ENCODE data around the gene FOXK1.
"Not testable (repeated sequence)": the region's sequence is repeated elsewhere in the genome, so short reads cannot be mapped to it uniquely, and the experiment has no call there.

The FOXK1 gene

DNA sequence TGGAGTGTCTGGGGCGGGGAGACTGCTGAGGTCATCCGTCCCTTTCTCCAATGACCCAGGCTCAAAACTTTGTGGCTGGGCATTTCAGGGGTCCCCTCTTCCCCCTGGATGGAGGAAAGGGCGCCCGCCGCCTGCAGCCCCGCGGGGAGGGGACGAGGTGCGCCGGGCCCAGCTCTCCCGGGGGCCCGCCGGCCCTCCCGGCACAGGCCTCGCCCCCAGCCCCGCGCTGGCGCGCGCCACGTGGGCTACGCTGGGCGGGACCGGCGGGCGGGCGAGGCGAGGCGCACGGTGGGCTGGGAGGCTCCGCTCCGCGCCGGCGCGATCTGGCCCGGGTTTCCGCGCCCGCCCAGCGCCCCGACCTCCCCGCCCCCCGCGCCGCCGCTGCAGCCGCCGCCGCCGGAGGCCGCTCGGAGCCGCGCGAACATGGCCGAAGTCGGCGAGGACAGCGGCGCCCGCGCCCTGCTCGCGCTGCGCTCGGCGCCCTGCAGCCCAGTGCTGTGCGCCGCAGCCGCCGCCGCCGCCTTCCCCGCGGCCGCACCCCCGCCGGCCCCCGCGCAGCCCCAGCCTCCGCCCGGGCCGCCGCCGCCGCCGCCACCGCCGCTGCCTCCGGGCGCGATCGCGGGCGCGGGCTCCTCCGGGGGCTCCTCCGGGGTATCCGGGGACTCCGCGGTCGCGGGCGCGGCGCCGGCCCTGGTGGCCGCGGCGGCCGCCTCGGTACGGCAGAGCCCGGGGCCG lies at the start of gene FOXK1:
Gene FOXK1 (plus strand): TSS at position 410 of the 735 bp plus-strand sequence. CDS start 14 bp downstream, at position 424.
- DNase-seq (ENCODE audit: low spot score), result peak; percentile 71

DNA sequence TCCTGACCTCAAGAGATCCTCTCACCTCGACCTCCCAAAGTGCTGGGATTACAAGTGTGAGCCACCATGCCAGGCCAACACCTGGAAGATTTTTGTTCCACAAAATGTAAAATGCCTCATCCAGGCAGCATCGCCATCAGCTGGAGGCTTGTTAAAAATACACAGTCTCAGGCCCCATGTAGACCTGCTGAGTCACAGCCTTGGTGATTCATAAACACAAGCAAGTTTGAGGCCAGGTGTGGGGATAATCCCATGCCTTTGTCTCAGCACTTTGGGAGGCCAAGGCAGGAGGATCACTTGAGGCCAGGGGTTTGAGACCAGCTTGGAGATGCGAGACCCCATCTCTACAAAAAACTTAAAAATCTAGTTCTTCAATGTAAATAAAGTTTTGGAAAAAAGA lies 49.1 kb upstream of the FOXK1 start:
- DNase-seq (ENCODE audit: low spot score), result peak; percentile 35

GRCh38 chr7:4634166-4634565 lies 47.9 kb upstream of the FOXK1 start:
- no peak for DNase-seq (ENCODE audit: low spot score)

GRCh38 chr7:4638781-4639575 lies 43.1 kb upstream of the FOXK1 start:
- DNase-seq (ENCODE audit: low spot score), result no peak

DNA sequence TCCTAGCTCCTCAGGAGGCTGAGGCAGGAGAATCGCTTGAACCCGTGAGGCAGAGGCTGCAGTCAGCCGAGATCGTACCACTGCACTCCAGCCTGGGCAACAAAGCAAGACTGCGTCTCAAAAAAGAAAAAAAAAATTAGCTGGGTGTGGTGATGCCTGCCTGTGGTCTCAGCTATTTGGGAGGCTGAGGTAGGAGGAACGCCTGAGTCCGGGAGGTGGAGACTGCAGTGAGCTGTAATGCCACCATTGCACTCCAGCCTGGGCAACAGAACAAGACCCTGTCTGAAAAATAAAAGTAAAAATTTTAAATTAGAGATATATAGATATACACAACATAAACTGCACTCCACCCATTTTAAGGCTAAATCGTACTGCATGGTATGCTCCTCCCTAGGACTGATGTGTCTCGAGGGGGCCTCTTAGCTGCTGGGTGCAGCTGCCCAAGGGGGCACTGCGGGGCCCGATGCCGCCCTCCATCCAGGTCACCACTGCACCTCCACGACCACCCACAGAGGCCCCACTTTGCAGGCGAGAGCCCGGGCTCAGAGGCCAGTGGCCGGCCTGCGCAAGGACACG lies 40.9 kb upstream of the FOXK1 start:
- no peak for DNase-seq (ENCODE audit: low spot score)

DNA sequence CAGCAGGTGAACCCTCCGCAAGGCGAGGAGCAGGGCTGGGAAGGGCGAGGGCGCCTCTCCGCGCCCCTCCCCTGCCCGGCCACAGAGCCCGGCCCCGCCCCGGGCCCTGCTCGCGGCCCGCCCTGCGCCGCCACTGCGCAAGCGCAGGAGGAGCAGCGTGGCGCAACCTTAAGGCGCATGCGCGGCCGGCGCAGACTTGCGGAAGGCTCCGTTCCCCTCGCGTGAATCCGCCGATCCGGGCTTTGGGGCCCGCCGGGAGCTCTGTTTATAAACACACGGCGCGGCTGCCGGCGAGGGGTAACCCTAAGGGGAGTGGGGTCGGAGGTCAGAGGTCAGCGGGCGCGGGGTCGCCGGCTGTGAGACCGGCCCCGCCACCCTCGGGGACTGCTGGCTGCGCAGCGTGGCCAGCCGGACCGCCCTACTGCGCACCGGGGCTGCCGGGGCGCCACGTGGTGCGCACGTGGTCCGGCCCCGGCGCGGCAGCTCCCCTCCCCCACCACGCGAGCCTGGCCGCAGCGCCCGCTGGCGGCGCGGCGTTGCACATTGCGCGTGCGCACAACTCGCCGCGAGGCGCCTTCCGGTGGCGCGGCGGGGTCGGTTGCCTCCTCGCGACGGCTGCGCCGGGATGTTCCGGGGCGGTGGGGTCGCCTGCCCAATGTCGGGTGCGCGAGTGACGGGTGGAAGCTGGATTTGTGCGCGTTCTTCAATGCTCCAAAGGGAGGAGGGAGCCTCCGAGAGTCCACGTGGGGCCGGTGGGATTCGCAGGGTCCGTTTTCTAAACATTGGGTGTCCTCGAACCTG lies 40.2 kb upstream of the FOXK1 start:
- DNase-seq (ENCODE audit: low spot score), result peak; percentile 92

GRCh38 chr7:4642468-4643203 lies 39.5 kb upstream of the FOXK1 start:
- DNase-seq (ENCODE audit: low spot score), result no peak

DNA sequence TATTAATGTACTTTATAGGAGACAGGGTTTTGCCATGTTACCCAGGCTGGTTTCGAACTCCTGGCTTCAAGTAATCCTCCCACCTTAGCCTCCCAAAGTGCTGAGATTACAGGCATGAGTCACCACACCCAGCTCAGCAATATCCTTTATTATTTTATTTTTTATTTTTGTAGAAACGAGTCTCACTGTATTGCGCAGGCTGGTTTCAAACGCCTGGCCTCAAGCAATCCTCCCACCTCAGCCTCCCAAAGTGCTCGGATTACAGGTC lies 39.0 kb upstream of the FOXK1 start:
- not testable (repeated sequence) for DNase-seq (ENCODE audit: low spot score)

GRCh38 chr7:4645246-4645645 lies 36.8 kb upstream of the FOXK1 start:
- DNase-seq (ENCODE audit: low spot score), result no peak

GRCh38 chr7:4648111-4648510 lies 34.0 kb upstream of the FOXK1 start:
- no peak for DNase-seq (ENCODE audit: low spot score)

GRCh38 chr7:4650433-4651047 lies 31.6 kb upstream of the FOXK1 start:
- DNase-seq (ENCODE audit: low spot score), result no peak

DNA sequence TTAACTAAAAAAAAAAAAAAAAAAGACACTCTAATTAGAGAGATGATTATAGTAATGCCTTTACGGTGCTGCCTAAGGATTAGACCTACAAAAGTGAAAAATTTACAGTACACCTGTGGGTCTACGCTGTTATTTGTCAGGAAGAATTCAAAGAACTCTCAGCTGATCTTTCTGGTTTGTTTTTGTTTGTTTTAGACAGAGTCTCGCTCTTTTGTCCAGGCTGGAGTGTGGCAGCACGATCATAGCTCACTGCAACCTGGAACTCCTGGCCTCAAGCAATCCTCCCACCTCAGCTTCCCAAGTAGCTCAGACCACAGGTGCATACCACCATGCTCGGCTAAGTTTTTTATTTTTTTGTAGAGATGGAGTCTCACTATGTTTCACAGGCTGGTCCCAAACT lies 28.3 kb upstream of the FOXK1 start:
- DNase-seq (ENCODE audit: low spot score), result no peak

GRCh38 chr7:4655311-4655710 lies 26.8 kb upstream of the FOXK1 start:
- no peak for DNase-seq (ENCODE audit: low spot score)

GRCh38 chr7:4655896-4656295 lies 26.2 kb upstream of the FOXK1 start:
- DNase-seq (ENCODE audit: low spot score), result no peak

- no peak for DNase-seq (ENCODE audit: low spot score)
These were observed 24.3 kb upstream of the FOXK1 start for GRCh38 chr7:4657640-4658417.

GRCh38 chr7:4659551-4660286 lies 22.4 kb upstream of the FOXK1 start:
- DNase-seq (ENCODE audit: low spot score), result no peak

DNA sequence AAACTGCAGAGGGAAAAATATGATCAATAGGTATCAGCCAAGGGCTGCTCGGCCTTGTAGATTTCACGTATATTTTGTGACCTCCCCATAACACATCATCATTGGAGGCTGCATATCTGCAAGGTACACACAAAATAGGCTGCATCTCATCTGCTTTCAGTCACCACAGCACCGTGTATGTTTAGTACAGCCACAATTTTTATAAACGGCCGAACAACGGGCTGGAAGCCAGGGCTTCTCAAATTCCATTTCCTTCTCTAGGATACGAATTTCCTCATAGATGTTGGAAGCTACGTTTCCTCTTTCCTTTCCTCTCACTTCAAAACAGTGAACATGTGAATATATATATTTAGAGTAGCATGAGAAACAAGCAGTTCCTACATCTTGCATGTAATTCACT lies 20.2 kb upstream of the FOXK1 start:
- DNase-seq (ENCODE audit: low spot score), result no peak

- DNase-seq (ENCODE audit: low spot score), result no peak
These were observed 18.7 kb upstream of the FOXK1 start for GRCh38 chr7:4663239-4664018.

GRCh38 chr7:4665661-4666060 lies 16.4 kb upstream of the FOXK1 start:
- DNase-seq (ENCODE audit: low spot score), result no peak
